Naive B cell (primary cell): ENCODE data around the gene ZNF672. TPM values are rescaled to one million over a fixed set of nuclear protein-coding genes. Genes with fewer than 3 reads are reported as not detected.
A peak's percentile ranks its signal among the peaks of the same experiment; 100 is the strongest.

Experiments used
- ATAC-seq, 2 donors: fragments of 150-1000 bp; cut with Tn5 transposase; 2 replicates each; pipeline ENCODE4 v1.10.0; 2021; ENCODE audit warnings: low read depth in 2 of 2, mild to moderate bottlenecking in 2 of 2, moderate library complexity in 2 of 2
- DNase-seq: peaks from one replicate; pipeline ENCODE4 v3.0.0; 2022
- H3K27ac Mint-ChIP-seq, 6 donors: one replicate each; pipeline ENCODE4 v1.8.0; 2020 to 2022; ENCODE audit warnings: mild to moderate bottlenecking in 6 of 6, mixed read lengths in 6 of 6, moderate library complexity in 5 of 6, inconsistent platforms in 2 of 6
- H3K27me3 Mint-ChIP-seq, 3 donors: one replicate each; pipeline ENCODE4 v1.8.0; 2021 to 2022; ENCODE audit warnings: mixed read lengths in 3 of 3, mild to moderate bottlenecking in 1 of 3
- H3K36me3 Mint-ChIP-seq, 2 donors: one replicate each; pipeline ENCODE4 v1.8.0; 2020 to 2022; ENCODE audit warnings: mixed read lengths in 2 of 2, inconsistent platforms in 1 of 2, mild to moderate bottlenecking in 1 of 2
- H3K4me1 Mint-ChIP-seq, 3 donors: one replicate each; pipeline ENCODE4 v1.8.0; 2020 to 2022; ENCODE audit warnings: mixed read lengths in 3 of 3, inconsistent platforms in 1 of 3, mild to moderate bottlenecking in 1 of 3, moderate library complexity in 1 of 3
- H3K4me3 Mint-ChIP-seq, 8 donors: one replicate each; pipeline ENCODE4 v1.8.0; 2020 to 2022; ENCODE audit warnings: mild to moderate bottlenecking in 8 of 8, mixed read lengths in 8 of 8, moderate library complexity in 8 of 8, inconsistent platforms in 2 of 8
- H3K9me3 Mint-ChIP-seq, 7 donors: one replicate each; pipeline ENCODE4 v1.8.0; 2020 to 2022; ENCODE audit warnings: mixed read lengths in 7 of 7, mild to moderate bottlenecking in 5 of 7, inconsistent platforms in 2 of 7, moderate library complexity in 1 of 7
- polyA plus RNA-seq, 6 donors: library from polyadenylated mRNA; unstranded; fragments of 300-500 nt; fragmentation: Illumina TruSeq; gene quantifications; one replicate each; pipeline ENCODE4 v1.2.3, GENCODE V29; 2021; ENCODE audit warnings: low read depth in 6 of 6

The ZNF672 gene
- polyA plus RNA-seq, 6 donors from 2014 or later: 31.7 to 61.5 (median 41.1) TPM

GRCh38 chr1:248805876-248806275, 32.1 kb upstream of the ZNF672 start:
- no peaks in the 10 kb centered on the region for H3K27me3 Mint-ChIP-seq
- ATAC-seq (no peak), DNase-seq (no peak)
- peaks cover 3 to 18% of the 10 kb centered on the region in 2 donors for H3K36me3 Mint-ChIP-seq
- H3K4me1 Mint-ChIP-seq: peaks cover 37 to 69% (median 66%) of the 10 kb centered on the region in 3 donors
- peak overlapping the region in 6 of 8 donors; percentile 72 to 92 (median 90) for H3K4me3 Mint-ChIP-seq
- peaks cover 7 to 34% (median 26%) of the 10 kb centered on the region in 7 donors for H3K9me3 Mint-ChIP-seq
- H3K27ac Mint-ChIP-seq: peak overlapping the region; percentile 67 to 98 (median 94)

DNA sequence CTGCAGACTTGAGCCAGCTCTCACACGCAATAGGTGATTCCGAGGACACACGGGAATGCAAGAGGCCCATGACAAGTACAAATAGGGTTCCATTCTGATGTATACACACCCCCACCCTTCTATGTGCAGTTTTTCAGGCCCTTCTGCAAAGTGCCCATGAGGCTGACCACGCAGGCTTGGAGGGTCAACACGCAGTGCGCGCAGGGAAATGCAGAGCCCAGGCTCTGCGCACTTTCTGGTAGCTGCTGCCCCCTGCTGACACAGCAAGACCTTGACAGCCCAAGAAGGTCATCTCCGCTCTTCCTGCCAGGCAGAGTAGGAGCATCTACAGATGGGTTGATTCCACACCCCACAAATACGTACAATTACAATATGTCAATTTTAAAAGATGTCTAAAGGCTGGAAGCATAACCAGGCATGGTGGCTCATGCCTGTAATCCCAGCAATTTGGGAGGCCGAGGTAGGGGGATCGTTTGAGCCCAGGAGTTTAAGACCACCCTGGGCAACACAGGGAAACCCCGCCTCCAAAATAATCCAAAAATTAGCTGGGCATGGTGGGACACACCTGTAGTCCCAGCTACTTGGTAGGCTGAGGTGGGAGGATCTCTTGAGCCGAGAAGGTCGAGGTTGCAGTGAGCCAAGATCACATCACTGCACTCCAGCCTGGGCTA, 30.8 kb upstream of the ZNF672 start:
- DNase-seq: peak; percentile 53
- Mint-ChIP-seq H3K27ac (peak overlapping the region in 3 of 6 donors; percentile 34 to 74 (median 67)), H3K4me1 (peaks cover 40 to 63% (median 58%) of the 10 kb centered on the region in 3 donors), H3K9me3 (peaks cover 5 to 24% (median 14%) of the 10 kb centered on the region in 7 donors), H3K36me3 (peaks cover 3 to 20% of the 10 kb centered on the region in 2 donors), H3K27me3 (no peaks in the 10 kb centered on the region), H3K4me3 (peak overlapping the region in 7 of 8 donors; percentile 9 to 63 (median 47))
- peak; percentile 22 to 32 for ATAC-seq

DNA sequence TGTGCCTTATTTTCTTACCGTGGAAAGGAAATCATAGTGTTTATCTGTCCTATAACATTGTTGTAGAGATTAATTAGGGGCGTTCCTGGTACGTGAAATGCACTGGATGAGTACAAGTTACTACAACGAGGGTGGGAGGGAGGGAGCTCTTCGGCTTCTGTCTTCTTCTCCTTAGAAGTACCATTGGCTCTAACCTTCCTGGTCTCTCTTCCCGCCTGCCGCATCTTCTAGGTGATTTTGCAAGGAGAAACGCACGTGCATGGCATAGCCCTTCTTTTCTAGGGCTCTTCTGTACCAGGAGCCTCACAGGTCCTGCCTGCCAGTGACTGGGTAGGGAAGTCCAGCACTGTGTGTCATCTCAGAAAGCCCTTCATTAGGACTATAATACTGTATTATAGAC, 29.1 kb upstream of the ZNF672 start:
- H3K36me3 Mint-ChIP-seq: peaks cover under 1 to 26% of the 10 kb centered on the region in 2 donors
- no peak for DNase-seq
- H3K27me3 Mint-ChIP-seq: no peaks in the 10 kb centered on the region
- peaks cover under 1 to 14% (median 6%) of the 10 kb centered on the region in 7 donors for H3K9me3 Mint-ChIP-seq
- ATAC-seq: no peak
- no peak overlapping the region for H3K4me3 Mint-ChIP-seq
- peaks cover 39 to 66% (median 49%) of the 10 kb centered on the region in 3 donors for H3K4me1 Mint-ChIP-seq
- H3K27ac Mint-ChIP-seq: peak overlapping the region in 1 of 6 donors; percentile 29

DNA sequence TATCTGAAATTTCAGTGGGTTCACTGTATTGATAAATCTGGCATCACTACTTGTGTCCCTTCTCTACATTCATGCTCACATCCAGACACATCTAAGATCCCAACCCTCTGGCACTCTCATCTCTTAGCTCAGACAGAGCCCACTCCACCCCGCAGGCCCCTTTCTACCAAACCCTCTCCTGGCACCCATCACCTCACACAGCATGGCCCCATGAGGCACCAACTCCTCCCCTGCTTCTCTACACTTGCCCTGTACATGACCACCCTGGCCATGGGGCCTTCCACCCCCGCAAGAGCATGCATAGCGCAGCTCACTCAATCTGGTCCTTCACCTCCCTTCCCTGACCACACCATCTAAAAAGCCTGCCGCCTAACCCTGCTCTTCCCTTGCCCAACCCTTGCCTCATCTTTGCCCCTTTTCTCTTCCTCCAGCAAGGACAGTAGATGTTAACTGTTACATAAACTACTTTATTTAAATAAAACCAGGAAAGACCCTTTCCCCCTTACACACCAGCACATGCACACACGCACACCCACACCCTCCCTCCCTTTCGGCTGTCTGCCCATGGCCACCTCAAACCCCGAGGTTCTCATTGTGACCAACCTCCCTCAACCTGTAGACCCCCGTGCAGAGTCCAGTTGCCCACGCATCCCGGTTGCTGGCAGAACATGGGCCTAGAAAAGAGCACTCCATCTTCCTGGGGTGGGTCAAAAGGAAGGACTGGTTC, 27.9 kb upstream of the ZNF672 start:
- H3K4me3 Mint-ChIP-seq: no peak overlapping the region
- no peaks in the 10 kb centered on the region for H3K27me3 Mint-ChIP-seq
- peaks cover 10 to 30% of the 10 kb centered on the region in 2 donors for H3K36me3 Mint-ChIP-seq
- H3K27ac Mint-ChIP-seq: peak overlapping the region; percentile 53 to 89 (median 66)
- ATAC-seq (no peak), DNase-seq (no peak)
- H3K9me3 Mint-ChIP-seq: peaks cover 0 to 2% (median under 1%) of the 10 kb centered on the region in 7 donors
- peaks cover 34 to 53% (median 36%) of the 10 kb centered on the region in 3 donors for H3K4me1 Mint-ChIP-seq

- H3K36me3 Mint-ChIP-seq: peaks cover 16 to 38% of the 10 kb centered on the region in 2 donors
- ATAC-seq: no peak
- H3K9me3 Mint-ChIP-seq: no peaks in the 10 kb centered on the region
- H3K27ac Mint-ChIP-seq: peak overlapping the region in 4 of 6 donors; percentile 53 to 90 (median 58)
- H3K27me3 Mint-ChIP-seq: no peaks in the 10 kb centered on the region
- no peak for DNase-seq
- H3K4me3 Mint-ChIP-seq: no peak overlapping the region
- peaks cover 27 to 45% (median 30%) of the 10 kb centered on the region in 3 donors for H3K4me1 Mint-ChIP-seq
Measured at GRCh38 chr1:248810727-248811513, 27.1 kb upstream of the ZNF672 start.

DNA sequence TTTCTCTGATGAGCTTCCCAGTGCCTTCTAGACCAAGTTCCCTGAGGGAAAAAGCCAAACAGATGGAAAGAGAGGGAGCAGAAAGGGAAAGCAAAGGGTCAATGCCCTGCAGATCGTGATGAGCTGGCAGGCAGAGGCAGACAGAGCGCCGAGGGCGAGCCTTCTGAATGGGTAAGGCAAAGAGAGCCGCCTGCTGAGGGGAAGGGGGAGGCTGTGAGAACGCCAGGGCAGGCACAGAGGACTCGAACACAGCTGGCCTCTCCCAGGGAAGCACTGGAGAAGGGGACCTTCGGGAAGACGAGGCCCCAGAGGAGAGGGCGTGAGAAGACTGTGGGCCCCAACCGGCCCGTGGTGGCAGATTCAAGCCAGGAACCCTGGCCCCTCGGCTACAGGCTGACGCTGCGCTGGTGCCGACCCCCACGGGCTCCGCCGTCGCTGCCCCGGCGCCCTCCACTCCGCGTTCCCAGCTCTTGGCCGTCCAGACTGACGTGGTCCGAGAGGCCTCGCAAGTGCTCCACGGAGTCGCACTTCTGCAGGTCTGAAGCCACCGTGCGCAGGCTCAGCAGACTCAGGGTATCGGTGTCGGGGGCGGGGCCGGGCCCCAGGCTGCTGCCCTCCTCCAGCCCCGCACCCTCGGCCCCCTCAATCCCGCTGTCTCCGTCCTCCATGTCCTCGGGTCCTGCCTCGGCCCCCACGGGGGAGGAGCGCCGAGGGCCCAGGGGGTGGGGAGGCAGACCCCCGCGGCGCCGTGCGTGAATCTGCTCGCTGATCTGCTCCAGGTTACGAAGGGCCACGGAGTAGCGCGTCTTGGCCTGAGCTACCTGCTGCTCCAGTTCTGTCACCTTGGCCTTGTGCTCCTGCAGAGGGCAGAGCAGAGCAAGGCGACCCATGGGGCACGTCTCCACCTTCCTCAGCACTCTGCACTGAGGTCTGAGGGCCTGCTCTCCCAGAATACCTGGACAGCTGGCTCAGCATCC, 26.2 kb upstream of the ZNF672 start:
- no peak for DNase-seq
- H3K27ac Mint-ChIP-seq: peak overlapping the region in 3 of 6 donors; percentile 52 to 95 (median 79)

GRCh38 chr1:248812736-248813425, 25.1 kb upstream of the ZNF672 start:
- Mint-ChIP-seq H3K9me3 (no peaks in the 10 kb centered on the region), H3K36me3 (peaks cover 17 to 49% of the 10 kb centered on the region in 2 donors), H3K4me3 (peak overlapping the region in 1 of 8 donors; percentile 1), H3K27ac (peak overlapping the region in 4 of 6 donors; percentile 48 to 95 (median 78)), H3K27me3 (no peaks in the 10 kb centered on the region), H3K4me1 (peaks cover 29 to 46% (median 33%) of the 10 kb centered on the region in 3 donors)
- DNase-seq (no peak), ATAC-seq (no peak)

More for the DNA sequence above, 26.2 kb upstream of the ZNF672 start:
- peaks cover 27 to 43% (median 29%) of the 10 kb centered on the region in 3 donors for H3K4me1 Mint-ChIP-seq
- H3K9me3 Mint-ChIP-seq: no peaks in the 10 kb centered on the region
- peak in 1 of 2 donors; percentile 21 for ATAC-seq
- no peak overlapping the region for H3K4me3 Mint-ChIP-seq
- no peaks in the 10 kb centered on the region for H3K27me3 Mint-ChIP-seq
- peaks cover 17 to 46% of the 10 kb centered on the region in 2 donors for H3K36me3 Mint-ChIP-seq

DNA sequence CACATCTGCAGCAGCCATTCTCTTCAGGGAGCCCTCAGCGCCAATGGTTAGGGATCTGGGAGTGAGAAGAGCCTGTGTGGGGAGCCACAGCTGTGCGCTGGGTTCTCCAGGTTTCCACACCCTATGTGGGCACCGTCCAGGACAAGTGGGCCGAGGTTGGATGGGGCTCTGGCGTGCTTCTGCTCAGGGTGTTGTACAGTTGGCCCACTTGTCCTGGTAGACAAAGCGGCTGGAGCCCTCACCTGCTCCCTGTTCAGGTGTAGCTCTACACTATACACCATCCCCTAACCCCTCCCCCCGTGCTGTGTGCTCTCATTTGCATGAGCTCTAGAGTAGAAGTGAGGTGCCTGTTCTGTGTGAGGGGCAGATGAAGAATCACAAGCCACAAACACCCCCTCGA, 24.5 kb upstream of the ZNF672 start:
- H3K27me3 Mint-ChIP-seq: no peaks in the 10 kb centered on the region
- ATAC-seq (no peak), DNase-seq (no peak)
- peak overlapping the region in 1 of 8 donors; percentile 29 for H3K4me3 Mint-ChIP-seq
- peaks cover 35 to 53% (median 40%) of the 10 kb centered on the region in 3 donors for H3K4me1 Mint-ChIP-seq
- peaks cover 17 to 49% of the 10 kb centered on the region in 2 donors for H3K36me3 Mint-ChIP-seq
- H3K27ac Mint-ChIP-seq: peak overlapping the region in 1 of 6 donors; percentile 39
- no peaks in the 10 kb centered on the region for H3K9me3 Mint-ChIP-seq

GRCh38 chr1:248814351-248814750, 23.7 kb upstream of the ZNF672 start:
- Mint-ChIP-seq H3K27ac (peak overlapping the region in 1 of 6 donors; percentile 84), H3K9me3 (no peaks in the 10 kb centered on the region), H3K4me1 (peaks cover 43 to 61% (median 46%) of the 10 kb centered on the region in 3 donors), H3K4me3 (no peak overlapping the region), H3K36me3 (peaks cover 17 to 49% of the 10 kb centered on the region in 2 donors), H3K27me3 (no peaks in the 10 kb centered on the region)
- ATAC-seq (no peak), DNase-seq (no peak)

GRCh38 chr1:248815407-248816034, 22.5 kb upstream of the ZNF672 start:
- Mint-ChIP-seq H3K27ac (peak overlapping the region in 1 of 6 donors; percentile 41), H3K36me3 (peaks cover 17 to 49% of the 10 kb centered on the region in 2 donors), H3K4me3 (no peak overlapping the region), H3K27me3 (no peaks in the 10 kb centered on the region), H3K9me3 (no peaks in the 10 kb centered on the region), H3K4me1 (peaks cover 46 to 61% (median 48%) of the 10 kb centered on the region in 3 donors)
- ATAC-seq: no peak
- no peak for DNase-seq

DNA sequence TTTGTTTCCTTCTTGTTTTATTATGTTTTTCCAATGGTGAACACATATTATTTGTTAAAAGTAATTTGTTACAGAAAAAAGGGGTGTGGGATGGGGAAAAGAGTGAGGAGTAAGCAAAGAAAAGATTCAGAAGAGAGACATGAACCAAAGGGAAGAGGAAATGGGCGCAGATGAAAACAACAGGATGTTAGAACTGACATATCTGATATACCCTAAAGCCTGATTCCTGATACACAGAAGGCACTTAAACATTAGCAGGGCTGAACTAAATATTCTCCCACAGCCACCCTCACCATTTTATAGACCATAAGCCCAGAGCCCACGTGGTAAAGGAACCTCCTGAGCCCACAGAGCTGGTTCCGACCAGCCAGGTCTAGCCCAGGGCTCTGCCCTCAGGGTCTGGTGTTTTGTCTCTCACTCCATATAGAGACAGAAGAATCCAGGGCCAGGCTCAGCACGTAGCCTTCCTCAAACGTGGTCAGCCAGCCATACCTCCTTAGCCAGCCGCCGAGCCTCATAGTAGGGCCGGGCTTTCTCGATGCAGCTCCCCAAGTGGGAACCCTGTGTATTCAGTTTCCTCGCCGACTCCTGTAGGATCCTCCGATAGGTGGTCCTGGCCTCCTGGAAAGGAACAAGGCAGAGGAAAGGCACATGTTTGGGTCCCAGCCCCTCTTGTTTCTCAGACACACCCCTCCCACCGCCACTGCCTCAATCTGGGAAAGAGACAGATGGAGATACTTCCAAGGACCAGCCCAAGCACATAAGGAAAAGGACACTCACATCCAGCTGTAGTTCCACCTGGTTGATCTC, 21.8 kb upstream of the ZNF672 start:
- peaks cover 17 to 46% of the 10 kb centered on the region in 2 donors for H3K36me3 Mint-ChIP-seq
- peaks cover 49 to 61% (median 50%) of the 10 kb centered on the region in 3 donors for H3K4me1 Mint-ChIP-seq
- H3K9me3 Mint-ChIP-seq: no peaks in the 10 kb centered on the region
- no peak for DNase-seq
- no peaks in the 10 kb centered on the region for H3K27me3 Mint-ChIP-seq
- peak overlapping the region in 3 of 6 donors; percentile 41 to 73 (median 71) for H3K27ac Mint-ChIP-seq
- peak overlapping the region in 2 of 8 donors; percentile 35 to 45 for H3K4me3 Mint-ChIP-seq
- ATAC-seq: no peak
